ENCODE results near the gene PLPP6.

DNA sequence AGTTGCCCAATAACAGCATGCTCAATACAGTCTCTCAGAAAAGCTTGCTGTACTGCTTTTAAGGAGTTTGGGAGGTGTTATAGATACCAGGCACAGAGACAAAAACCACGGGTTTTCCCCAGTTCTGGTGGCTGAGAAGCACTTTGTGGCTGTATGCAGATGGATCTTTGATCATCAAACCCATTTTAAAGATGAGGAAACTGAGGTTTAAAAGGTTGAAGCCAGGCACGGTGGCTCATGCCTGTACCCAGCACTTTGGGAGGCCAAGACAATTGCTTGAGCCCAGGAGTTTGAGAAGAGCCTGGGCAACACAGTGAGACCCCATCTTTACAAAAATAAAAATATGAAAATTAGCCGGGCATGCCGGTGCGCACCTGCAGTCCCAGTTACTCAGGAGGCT, 46.3 kb upstream of the PLPP6 start:
- TF ChIP-seq, protein P1, sequence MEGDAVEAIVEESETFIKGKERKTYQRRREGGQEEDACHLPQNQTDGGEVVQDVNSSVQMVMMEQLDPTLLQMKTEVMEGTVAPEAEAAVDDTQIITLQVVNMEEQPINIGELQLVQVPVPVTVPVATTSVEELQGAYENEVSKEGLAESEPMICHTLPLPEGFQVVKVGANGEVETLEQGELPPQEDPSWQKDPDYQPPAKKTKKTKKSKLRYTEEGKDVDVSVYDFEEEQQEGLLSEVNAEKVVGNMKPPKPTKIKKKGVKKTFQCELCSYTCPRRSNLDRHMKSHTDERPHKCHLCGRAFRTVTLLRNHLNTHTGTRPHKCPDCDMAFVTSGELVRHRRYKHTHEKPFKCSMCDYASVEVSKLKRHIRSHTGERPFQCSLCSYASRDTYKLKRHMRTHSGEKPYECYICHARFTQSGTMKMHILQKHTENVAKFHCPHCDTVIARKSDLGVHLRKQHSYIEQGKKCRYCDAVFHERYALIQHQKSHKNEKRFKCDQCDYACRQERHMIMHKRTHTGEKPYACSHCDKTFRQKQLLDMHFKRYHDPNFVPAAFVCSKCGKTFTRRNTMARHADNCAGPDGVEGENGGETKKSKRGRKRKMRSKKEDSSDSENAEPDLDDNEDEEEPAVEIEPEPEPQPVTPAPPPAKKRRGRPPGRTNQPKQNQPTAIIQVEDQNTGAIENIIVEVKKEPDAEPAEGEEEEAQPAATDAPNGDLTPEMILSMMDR (optimal IDR thresholded peaks at IDR 0.05 in 1 of 3, IDR thresholded peaks at IDR 0.05 in 1 of 3, conservative IDR thresholded peaks at IDR 0.05 in 1 of 3; ENCODE audit: extremely low read depth in 1 of 3, insufficient read depth in 2 of 3, low read length in 3 of 3) = no peak
- TF ChIP-seq EZH2 (IDR thresholded peaks at IDR 0.05; ENCODE audit: low read length) = no peak

Measured in keratinocyte (primary cell).